ENCODE results near the gene GIMAP8. TPM values are rescaled to one million over a fixed set of nuclear protein-coding genes. Genes with fewer than 3 reads are reported as not detected.

GIMAP8 gene
- total RNA-seq, result 0.07 TPM in 1 of 2 replicates, not detected in the other

GRCh38 chr7:150450491-150451001 lies at the start of gene GIMAP8:
TSS of gene GIMAP8 (plus strand) at chr7:150450630. CDS start at chr7:150466699, 16,069 bp downstream.

GRCh38 chr7:150514748-150515222 lies 64.4 kb downstream of the GIMAP8 start, which contains the start of gene GIMAP7:
TSS of gene GIMAP7 (plus strand) at chr7:150514872. CDS start at chr7:150519975, 5,103 bp downstream.

Other genes starting within 250 kb of the GIMAP8 start
- 11.0 and 11.1 TPM in 2 replicates for gene LRRC61, start 127.3 kb upstream of the GIMAP8 start, total RNA-seq
- 0.88 and 1.8 TPM in 2 replicates for gene ACTR3C, start 127.1 kb upstream of the GIMAP8 start, total RNA-seq
- gene RARRES2, start 109.0 kb upstream of the GIMAP8 start, total RNA-seq, result not detected in 2 replicates
- gene REPIN1, start 81.8 kb upstream of the GIMAP8 start, total RNA-seq, result 65.3 and 70.5 TPM in 2 replicates
- 3.4 and 5.1 TPM in 2 replicates for gene ZNF775, start 71.3 kb upstream of the GIMAP8 start, total RNA-seq
- gene GIMAP7, start 64.2 kb downstream of the GIMAP8 start, total RNA-seq, result not detected in 2 replicates
- gene GIMAP4, start 116.8 kb downstream of the GIMAP8 start, total RNA-seq, result not detected in 2 replicates
- not detected in 2 replicates for gene GIMAP6, start 181.8 kb downstream of the GIMAP8 start, total RNA-seq
- not detected in 2 replicates for gene GIMAP2, start 235.1 kb downstream of the GIMAP8 start, total RNA-seq

Measured in airway epithelial cell (primary cell).